Measurements from ENCODE around the gene FAIM2. TPM values are rescaled to one million over a fixed set of nuclear protein-coding genes. Genes with fewer than 3 reads are reported as not detected.

Gene FAIM2
- total RNA-seq, 1 donor from 2014 or later: not detected

DNA sequence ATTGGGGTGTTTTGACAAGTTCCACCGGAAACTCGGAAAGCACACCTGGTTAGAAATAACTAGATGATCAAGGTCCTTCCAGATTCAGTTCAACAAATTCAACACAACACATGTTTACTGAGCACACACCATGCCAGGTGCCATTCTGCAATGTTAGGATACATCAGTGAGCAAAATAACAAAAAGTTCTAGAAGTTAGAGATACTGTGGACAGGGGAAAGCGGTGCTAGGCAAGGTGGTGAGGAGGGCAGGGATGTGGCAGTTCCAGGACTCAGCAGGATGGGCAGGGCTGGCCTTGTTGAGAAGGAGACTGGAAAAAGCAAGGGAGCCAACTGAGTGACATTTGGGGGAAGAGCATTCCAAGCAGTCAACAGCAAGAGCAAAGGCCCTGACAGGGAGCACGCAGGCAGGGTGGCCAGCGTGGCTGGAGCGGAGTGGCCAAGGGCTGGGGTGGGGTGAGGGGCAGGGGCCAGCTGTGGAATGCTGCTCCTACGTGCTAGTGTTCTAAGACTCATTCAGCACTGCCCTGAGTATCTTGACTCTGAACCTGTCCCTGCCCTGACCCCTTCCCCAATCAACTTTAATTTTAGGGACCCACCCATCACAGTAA, 19.4 kb upstream of the FAIM2 start:
- Mint-ChIP-seq H3K36me3 (ENCODE audit: low read depth, unreplicated experiment) (no peaks in the 10 kb centered on the region), H3K4me1 (ENCODE audit: unreplicated experiment) (no peaks in the 10 kb centered on the region), H3K27ac (ENCODE audit: unreplicated experiment) (no peak overlapping the region), H3K27me3 (ENCODE audit: unreplicated experiment) (no peaks in the 10 kb centered on the region), H3K4me3 (ENCODE audit: unreplicated experiment) (no peak overlapping the region), H3K9me3 (ENCODE audit: unreplicated experiment) (no peaks in the 10 kb centered on the region)
- no peak for DNase-seq (ENCODE audit: low spot score)
- TF ChIP-seq, protein P1, sequence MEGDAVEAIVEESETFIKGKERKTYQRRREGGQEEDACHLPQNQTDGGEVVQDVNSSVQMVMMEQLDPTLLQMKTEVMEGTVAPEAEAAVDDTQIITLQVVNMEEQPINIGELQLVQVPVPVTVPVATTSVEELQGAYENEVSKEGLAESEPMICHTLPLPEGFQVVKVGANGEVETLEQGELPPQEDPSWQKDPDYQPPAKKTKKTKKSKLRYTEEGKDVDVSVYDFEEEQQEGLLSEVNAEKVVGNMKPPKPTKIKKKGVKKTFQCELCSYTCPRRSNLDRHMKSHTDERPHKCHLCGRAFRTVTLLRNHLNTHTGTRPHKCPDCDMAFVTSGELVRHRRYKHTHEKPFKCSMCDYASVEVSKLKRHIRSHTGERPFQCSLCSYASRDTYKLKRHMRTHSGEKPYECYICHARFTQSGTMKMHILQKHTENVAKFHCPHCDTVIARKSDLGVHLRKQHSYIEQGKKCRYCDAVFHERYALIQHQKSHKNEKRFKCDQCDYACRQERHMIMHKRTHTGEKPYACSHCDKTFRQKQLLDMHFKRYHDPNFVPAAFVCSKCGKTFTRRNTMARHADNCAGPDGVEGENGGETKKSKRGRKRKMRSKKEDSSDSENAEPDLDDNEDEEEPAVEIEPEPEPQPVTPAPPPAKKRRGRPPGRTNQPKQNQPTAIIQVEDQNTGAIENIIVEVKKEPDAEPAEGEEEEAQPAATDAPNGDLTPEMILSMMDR (IDR thresholded peaks at IDR 0.05; ENCODE audit: unreplicated experiment): no peak

DNA sequence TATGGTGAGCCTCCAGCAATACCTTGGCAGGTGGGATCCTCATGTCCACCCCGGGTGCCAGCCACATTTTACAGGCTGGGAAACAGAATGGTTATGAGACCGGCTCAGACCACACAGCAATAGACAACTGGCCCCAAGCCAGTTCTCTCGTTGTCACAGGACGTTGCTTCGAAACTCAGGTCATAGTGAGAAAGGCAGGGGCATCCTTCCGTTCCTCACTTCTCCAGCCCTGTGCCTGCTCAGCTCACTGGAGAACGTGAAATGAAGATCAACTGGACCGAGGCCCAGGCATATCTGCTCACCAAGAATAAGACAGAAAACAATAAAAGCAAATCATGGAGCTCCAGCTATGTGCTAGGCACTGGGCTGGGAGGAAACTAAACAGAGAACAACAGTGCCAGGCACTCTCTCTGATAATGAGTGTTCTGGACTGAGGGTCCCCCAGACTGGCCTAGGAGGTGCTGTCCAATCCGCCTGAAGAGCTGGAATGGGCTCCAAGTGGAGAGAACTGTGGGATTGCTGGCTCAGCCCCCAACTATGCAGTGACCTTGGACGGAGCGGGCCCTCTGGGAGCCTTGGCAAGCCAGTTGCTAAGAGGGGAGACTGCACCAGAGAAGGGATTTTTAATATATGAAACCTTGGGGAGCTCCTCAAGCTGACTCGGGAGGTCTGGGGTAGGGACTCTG, 18.8 kb upstream of the FAIM2 start:
- DNase-seq (ENCODE audit: low spot score): no peak
- TF ChIP-seq, protein P1 (IDR thresholded peaks at IDR 0.05; ENCODE audit: unreplicated experiment): no peak
- H3K4me1 Mint-ChIP-seq (ENCODE audit: unreplicated experiment): no peaks in the 10 kb centered on the region
- H3K9me3 Mint-ChIP-seq (ENCODE audit: unreplicated experiment): no peaks in the 10 kb centered on the region
- H3K4me3 Mint-ChIP-seq (ENCODE audit: unreplicated experiment): no peak overlapping the region
- no peak overlapping the region for H3K27ac Mint-ChIP-seq (ENCODE audit: unreplicated experiment)
- no peaks in the 10 kb centered on the region for H3K27me3 Mint-ChIP-seq (ENCODE audit: unreplicated experiment)
- H3K36me3 Mint-ChIP-seq (ENCODE audit: low read depth, unreplicated experiment): no peaks in the 10 kb centered on the region

DNA sequence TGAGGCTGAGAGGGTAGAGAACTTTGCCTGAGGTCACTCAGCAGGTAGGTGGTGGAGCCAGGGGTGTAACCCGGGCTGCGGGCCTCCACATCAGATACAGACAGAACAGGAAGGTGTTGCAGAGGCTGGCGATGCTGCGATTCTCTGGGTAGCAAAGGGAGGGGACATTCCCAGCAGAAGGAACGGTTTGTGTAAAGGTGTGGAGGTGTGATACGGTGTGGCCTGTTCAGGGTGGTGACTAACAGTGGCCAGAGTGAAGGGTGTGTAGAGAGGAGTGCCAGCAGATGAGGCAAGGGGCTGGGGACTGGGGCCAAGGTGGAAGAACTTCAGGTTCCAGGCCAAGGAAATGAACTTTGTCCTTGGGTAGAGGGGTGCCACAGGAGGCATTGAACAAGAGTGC, 18.2 kb upstream of the FAIM2 start:
- no peaks in the 10 kb centered on the region for H3K36me3 Mint-ChIP-seq (ENCODE audit: low read depth, unreplicated experiment)
- H3K27me3 Mint-ChIP-seq (ENCODE audit: unreplicated experiment): no peaks in the 10 kb centered on the region
- H3K9me3 Mint-ChIP-seq (ENCODE audit: unreplicated experiment): no peaks in the 10 kb centered on the region
- no peak for DNase-seq (ENCODE audit: low spot score)
- no peak overlapping the region for H3K4me3 Mint-ChIP-seq (ENCODE audit: unreplicated experiment)
- no peak overlapping the region for H3K27ac Mint-ChIP-seq (ENCODE audit: unreplicated experiment)
- TF ChIP-seq, protein P1 (IDR thresholded peaks at IDR 0.05; ENCODE audit: unreplicated experiment): no peak
- H3K4me1 Mint-ChIP-seq (ENCODE audit: unreplicated experiment): no peaks in the 10 kb centered on the region

DNA sequence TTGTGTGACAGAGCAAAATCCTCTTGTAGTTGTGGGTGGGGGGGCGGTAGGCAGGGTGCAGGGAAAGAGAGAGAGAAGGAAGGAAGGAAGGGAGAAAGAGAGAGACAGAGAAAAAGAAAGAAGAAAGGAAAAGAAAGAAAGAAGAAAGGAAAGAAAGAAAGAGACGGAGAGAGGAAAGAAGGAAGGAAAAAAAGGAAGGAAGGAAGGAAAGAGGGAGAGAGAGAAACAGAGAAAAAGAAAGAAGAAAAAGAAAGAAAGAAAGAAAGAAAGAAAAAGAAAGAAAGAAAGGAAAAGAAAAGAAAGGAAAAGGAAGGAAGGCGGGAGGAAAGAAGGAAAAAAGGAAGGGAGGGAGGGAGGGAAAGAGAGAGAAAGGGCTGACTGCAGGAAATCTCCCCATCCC, 17.6 kb upstream of the FAIM2 start:
- Mint-ChIP-seq H3K4me1 (ENCODE audit: unreplicated experiment) (no peaks in the 10 kb centered on the region), H3K36me3 (ENCODE audit: low read depth, unreplicated experiment) (no peaks in the 10 kb centered on the region), H3K27me3 (ENCODE audit: unreplicated experiment) (no peaks in the 10 kb centered on the region), H3K4me3 (ENCODE audit: unreplicated experiment) (no peak overlapping the region), H3K9me3 (ENCODE audit: unreplicated experiment) (no peaks in the 10 kb centered on the region), H3K27ac (ENCODE audit: unreplicated experiment) (no peak overlapping the region)
- DNase-seq (ENCODE audit: low spot score): no peak
- TF ChIP-seq, protein P1 (IDR thresholded peaks at IDR 0.05; ENCODE audit: unreplicated experiment): no peak

DNA sequence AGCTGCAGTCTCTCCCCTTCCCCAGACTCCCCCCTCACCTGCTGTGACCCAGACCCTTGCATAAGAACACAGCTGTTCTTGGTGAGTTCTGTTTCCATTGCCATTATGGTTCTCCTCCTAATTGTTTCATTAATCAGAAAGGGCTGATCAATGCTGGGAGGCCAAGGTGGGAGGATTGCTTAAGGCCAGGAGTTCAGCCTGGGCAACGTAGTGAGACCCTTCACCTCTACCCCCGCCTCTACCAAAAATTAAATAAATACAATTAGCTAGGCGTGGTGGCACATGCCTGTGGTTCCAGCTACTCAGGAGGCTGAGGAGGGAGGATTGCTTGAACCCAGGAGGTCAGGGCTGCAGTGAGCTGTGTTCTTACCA, 17.2 kb upstream of the FAIM2 start:
- TF ChIP-seq, protein P1 (IDR thresholded peaks at IDR 0.05; ENCODE audit: unreplicated experiment): no peak
- Mint-ChIP-seq H3K27me3 (ENCODE audit: unreplicated experiment) (no peaks in the 10 kb centered on the region), H3K9me3 (ENCODE audit: unreplicated experiment) (no peaks in the 10 kb centered on the region), H3K27ac (ENCODE audit: unreplicated experiment) (no peak overlapping the region), H3K4me3 (ENCODE audit: unreplicated experiment) (no peak overlapping the region), H3K36me3 (ENCODE audit: low read depth, unreplicated experiment) (no peaks in the 10 kb centered on the region), H3K4me1 (ENCODE audit: unreplicated experiment) (no peaks in the 10 kb centered on the region)
- DNase-seq (ENCODE audit: low spot score): no peak

Data from endothelial cell (in vitro differentiated cells).